B cell (primary cell): Measurements from ENCODE around the gene MAPK8. TPM values are rescaled to one million over a fixed set of nuclear protein-coding genes. Genes with fewer than 3 reads are reported as not detected.

Source experiments
- ATAC-seq: fragments of 200-7000 bp; cut with Tn5 transposase; one replicate; pipeline ENCODE4 v1.10.0; 2021; ENCODE audit warnings: low read depth, mild to moderate bottlenecking, moderate number of reproducible peaks, moderate library complexity
- CTCF ChIA-PET: fragments of 350-600 bp; sonication (Branson Sonifier 250); formaldehyde crosslinking; loops from one replicate; lab custom pipeline; 2021; ENCODE audit warnings: antibody characterized with exemption, inconsistent platforms; lab: Charles Lee
- POLR2A ChIA-PET: fragments of 350-600 bp; sonication (Branson Sonifier 250); formaldehyde crosslinking; loops from one replicate; lab custom pipeline; 2021; ENCODE audit warnings: antibody characterized with exemption; lab: Charles Lee
- DNase-seq: peaks from one replicate; pipeline ENCODE4 v3.0.0; 2013
- H2AFZ ChIP-seq: 2 replicates; pipeline ENCODE4 v1.6.1; 2012; ENCODE audit warnings: mild to moderate bottlenecking, low read depth, low read length; ENCODE audit not compliant: insufficient read depth, poor library complexity, severe bottlenecking
- H3K27ac ChIP-seq, 2 donors: 1 replicate in 1 of 2; 2 replicates in 1 of 2; pipeline ENCODE4 v1.5.1; 2012 to 2013; ENCODE audit warnings: low read length in 2 of 2, mild to moderate bottlenecking in 2 of 2, moderate library complexity in 1 of 2
- H3K27me3 ChIP-seq, 4 experiments: fragments of 200-600 bp in 1 of 4; sonication (generic) in 1 of 4; replicated peaks in 1 of 4; 1 replicate in 2 of 4; 2 replicates in 2 of 4; pipeline versions ENCODE4 v1.6.1 to v1.7.0; 2013 to 2016; ENCODE audit warnings: low read length in 3 of 4, mild to moderate bottlenecking in 2 of 4, mixed read lengths in 1 of 4, moderate library complexity in 1 of 4; ENCODE audit not compliant: insufficient read depth in 4 of 4, control insufficient read depth in 3 of 4; ENCODE audit errors: control extremely low read depth in 1 of 4
- H3K36me3 ChIP-seq, 2 experiments: replicated peaks in 1 of 2; 1 replicate in 1 of 2; 2 replicates in 1 of 2; pipeline versions ENCODE4 v1.6.1 to v1.7.1; 2013; ENCODE audit warnings: low read length in 1 of 2; ENCODE audit not compliant: insufficient read depth in 2 of 2, control insufficient read depth in 1 of 2; ENCODE audit errors: control extremely low read depth in 1 of 2, extremely low read depth in 1 of 2
- H3K4me1 ChIP-seq, 2 donors: fragments of 200-600 bp in 1 of 2; sonication (generic) in 1 of 2; 1 replicate in 1 of 2; 2 replicates in 1 of 2; pipeline versions ENCODE4 v1.5.1 to v1.6.1; 2013 to 2017; ENCODE audit warnings: low read length in 2 of 2; ENCODE audit not compliant: control insufficient read depth in 2 of 2, insufficient read depth in 2 of 2
- H3K4me2 ChIP-seq: replicated peaks from 2 replicates; pipeline ENCODE3; 2012; ENCODE audit warnings: mild to moderate bottlenecking, low read depth, low read length; ENCODE audit not compliant: poor library complexity, severe bottlenecking
- H3K4me3 ChIP-seq, 5 experiments: fragments of 200-600 bp in 1 of 5; sonication (generic) in 1 of 5; 1 replicate in 3 of 5; 2 replicates in 2 of 5; pipeline versions ENCODE4 v1.5.1 to v1.7.0; 2011 to 2016; ENCODE audit warnings: low read length in 4 of 5, mild to moderate bottlenecking in 4 of 5, low read depth in 2 of 5, control low read depth in 1 of 5, moderate library complexity in 1 of 5; ENCODE audit not compliant: insufficient read depth in 1 of 5; ENCODE audit errors: control extremely low read depth in 1 of 5, extremely low read depth in 1 of 5
- H3K79me2 ChIP-seq: fragments of 200-600 bp; sonication (generic); one replicate; pipeline ENCODE4 v1.6.0; 2016; ENCODE audit warnings: low read length; ENCODE audit not compliant: control insufficient read depth, insufficient read depth
- H3K9ac ChIP-seq: fragments of 200-600 bp; sonication (generic); 2 replicates; pipeline ENCODE4 v1.6.1; 2017; ENCODE audit warnings: mild to moderate bottlenecking, low read length, moderate library complexity
- H3K9me3 ChIP-seq, 3 donors: one replicate each; pipeline versions ENCODE4 v1.6.1 to v1.7.1; 2013; ENCODE audit warnings: low read length in 2 of 3; ENCODE audit not compliant: control insufficient read depth in 2 of 3, insufficient read depth in 1 of 3; ENCODE audit errors: control extremely low read depth in 1 of 3
- H4K20me1 ChIP-seq: 2 replicates; pipeline ENCODE4 v1.6.0; 2012; ENCODE audit warnings: mild to moderate bottlenecking, low read length; ENCODE audit not compliant: insufficient read depth, control insufficient read depth, poor library complexity, severe bottlenecking
- H3K27ac Mint-ChIP-seq: one replicate; pipeline ENCODE4 v1.8.0; 2021; ENCODE audit warnings: mixed read lengths
- H3K27me3 Mint-ChIP-seq: one replicate; pipeline ENCODE4 v1.8.0; 2021; ENCODE audit warnings: mixed read lengths
- H3K4me1 Mint-ChIP-seq: one replicate; pipeline ENCODE4 v1.8.0; 2021; ENCODE audit warnings: mixed read lengths
- H3K4me3 Mint-ChIP-seq: one replicate; pipeline ENCODE4 v1.8.0; 2021; ENCODE audit warnings: mixed read lengths
- H3K9me3 Mint-ChIP-seq: one replicate; pipeline ENCODE4 v1.8.0; 2022; ENCODE audit warnings: mixed read lengths; ENCODE audit not compliant: insufficient read depth
- CTCF ChIP-seq: fragments of 200-600 bp; IDR thresholded peaks from one replicate; pipeline ENCODE4 v1.8.0; 2022; ENCODE audit warnings: antibody characterized with exemption, mild to moderate bottlenecking
- EZH2 ChIP-seq: IDR thresholded peaks from 2 replicates; pipeline ENCODE4 v1.6.1; 2012; ENCODE audit warnings: borderline replicate concordance, low read depth, mild to moderate bottlenecking, moderate library complexity, low read length; ENCODE audit not compliant: insufficient read depth, poor library complexity, severe bottlenecking
- WGBS: methylation state at CpG from one replicate; pipeline ENCODE4 v1.1.5; 2013; ENCODE audit warnings: missing lambda C conversion rate; ENCODE audit not compliant: insufficient coverage; 5-methylcytosine and 5-hydroxymethylcytosine counted together
- intact Hi-C: fragments of 100-400 bp; cut with micrococcal nuclease; formaldehyde crosslinking; loops from one replicate; pipeline ENCODE4 v1.10.0; 2022
- polyA plus RNA-seq: library from polyadenylated mRNA; depleted of rRNA; stranded (reverse); fragments of >200 nt; gene quantifications from 2 replicates; pipeline ENCODE4 v1.2.3, GENCODE V29; 2012
- total RNA-seq, 2 donors: library from RNA; stranded (reverse); fragments of 120-200 nt in 1 of 2; gene quantifications; 1 replicate in 1 of 2; 2 replicates in 1 of 2; pipeline versions ENCODE4 v1.2.3 to v1.2.4, GENCODE V29; 2013 to 2022

MAPK8 gene
- total and polyA plus RNA-seq, 2 donors (not counting 1 experiment from before 2014, with no cell fraction given): 13.7 to 40.0 TPM

GRCh38 chr10:48453451-48454301 lies 147.2 kb downstream of the MAPK8 start:
- H3K27ac Mint-ChIP-seq: no peak overlapping the region
- H3K4me2 ChIP-seq: no peak overlapping the region
- H3K36me3 ChIP-seq: no peaks in the 10 kb centered on the region
- no peak for ATAC-seq
- peaks cover 13 to 17% of the 10 kb centered on the region in 2 donors for H3K4me1 ChIP-seq
- peaks cover 9% of the 10 kb centered on the region for H3K4me1 Mint-ChIP-seq
- no peak overlapping the region for H3K4me3 ChIP-seq
- ChIA-PET CTCF (no interaction called here), POLR2A (no interaction called here)
- H3K9me3 Mint-ChIP-seq: no peaks in the 10 kb centered on the region
- H3K27me3 Mint-ChIP-seq: no peaks in the 10 kb centered on the region
- no peaks in the 10 kb centered on the region for H3K9me3 ChIP-seq
- H3K4me3 Mint-ChIP-seq: no peak overlapping the region
- no peak overlapping the region for H2AFZ ChIP-seq
- H3K27me3 ChIP-seq: peaks cover 0 to 3% (median 0%) of the 10 kb centered on the region in 4 experiments
- H3K79me2 ChIP-seq: no peaks in the 10 kb centered on the region
- no peak for DNase-seq
- TF ChIP-seq CTCF: no peak
- no peak overlapping the region for H3K9ac ChIP-seq
- WGBS: 82% methylated on average over 18 of the region's 19 CpGs
- H4K20me1 ChIP-seq: no peaks in the 10 kb centered on the region
- no peak overlapping the region for H3K27ac ChIP-seq
- intact Hi-C loops: no loop called here

- DNase-seq: no peak
- TF ChIP-seq EZH2: no peak
- no peak for TF ChIP-seq CTCF
- no peak overlapping the region for H3K4me3 Mint-ChIP-seq
- Histone ChIP-seq H2AFZ (no peak overlapping the region), H3K27me3 (peaks cover 0 to 3% (median 0%) of the 10 kb centered on the region in 4 experiments), H3K79me2 (no peaks in the 10 kb centered on the region), H3K36me3 (no peaks in the 10 kb centered on the region), H4K20me1 (no peaks in the 10 kb centered on the region), H3K9ac (no peak overlapping the region), H3K27ac (no peak overlapping the region), H3K9me3 (peaks cover 0 to 2% (median 0%) of the 10 kb centered on the region in 3 donors), H3K4me2 (no peak overlapping the region), H3K4me1 (peaks cover 13 to 17% of the 10 kb centered on the region in 2 donors), H3K4me3 (no peak overlapping the region)
- WGBS: 91% methylated on average over 9 of the region's 12 CpGs
- H3K27me3 Mint-ChIP-seq: no peaks in the 10 kb centered on the region
- ChIA-PET POLR2A (no interaction called here), CTCF (no interaction called here)
- intact Hi-C loops: no loop called here
- H3K4me1 Mint-ChIP-seq: peaks cover 9% of the 10 kb centered on the region
- H3K9me3 Mint-ChIP-seq: no peaks in the 10 kb centered on the region
- ATAC-seq: no peak
- H3K27ac Mint-ChIP-seq: no peak overlapping the region
Measured at GRCh38 chr10:48454302-48455054, 148.0 kb downstream of the MAPK8 start.
